ENCODE results near the gene TMEM117. TPM values are rescaled to one million over a fixed set of nuclear protein-coding genes. Genes with fewer than 3 reads are reported as not detected.
"Not testable (repeated sequence)": the region's sequence is repeated elsewhere in the genome, so short reads cannot be mapped to it uniquely, and the experiment has no call there.

TMEM117 gene
- polyA plus RNA-seq, 12 donors: 8.0 to 14.8 (median 11.1) TPM; not detected in 1

GRCh38 chr12:44377443-44378187 lies 541.7 kb downstream of the TMEM117 start:
- DNase-seq: peak; percentile 16

GRCh38 chr12:44379113-44379512 lies 543.2 kb downstream of the TMEM117 start:
- DNase-seq: not testable (repeated sequence)

GRCh38 chr12:44379831-44380230 lies 544.0 kb downstream of the TMEM117 start:
- no peak for DNase-seq

- DNase-seq: no peak
These were observed 545.0 kb downstream of the TMEM117 start for GRCh38 chr12:44380861-44381260.

- DNase-seq: no peak
These were observed 545.5 kb downstream of the TMEM117 start for GRCh38 chr12:44381341-44381740.

GRCh38 chr12:44384136-44384535 lies 548.3 kb downstream of the TMEM117 start:
- DNase-seq: no peak

- no peak for DNase-seq
These were observed 550.1 kb downstream of the TMEM117 start for GRCh38 chr12:44385964-44386363.

GRCh38 chr12:44387581-44387980 lies 551.7 kb downstream of the TMEM117 start:
- DNase-seq: no peak

GRCh38 chr12:44389038-44389437 lies 553.2 kb downstream of the TMEM117 start:
- DNase-seq: no peak

GRCh38 chr12:44389896-44390295 lies 554.0 kb downstream of the TMEM117 start:
- DNase-seq: no peak

GRCh38 chr12:44397631-44398030 lies 561.8 kb downstream of the TMEM117 start:
- no peak for DNase-seq

GRCh38 chr12:44403185-44403584 lies 567.3 kb downstream of the TMEM117 start:
- DNase-seq: no peak

- no peak for DNase-seq
These were observed 569.4 kb downstream of the TMEM117 start for GRCh38 chr12:44405297-44405696.

GRCh38 chr12:44422559-44422958 lies 586.7 kb downstream of the TMEM117 start:
- DNase-seq: no peak

- no peak for DNase-seq
These were observed 592.9 kb downstream of the TMEM117 start for GRCh38 chr12:44428825-44429224.

GRCh38 chr12:44431647-44432343 lies 595.9 kb downstream of the TMEM117 start:
- DNase-seq: no peak

- DNase-seq: no peak
These were observed 597.8 kb downstream of the TMEM117 start for GRCh38 chr12:44433659-44434058.

GRCh38 chr12:44436756-44437155 lies 600.9 kb downstream of the TMEM117 start:
- DNase-seq: no peak

Other genes with a start within 250 kb of the TMEM117 start
- 10 to 100 TPM in 2 of 12 donors, 1 to 10 TPM in 9, not detected in 1; 6.5 to 23.7 (median 9.1) TPM for gene PUS7L, start 77.3 kb upstream of the TMEM117 start, polyA plus RNA-seq (ENCODE audit: insufficient read length in 12 of 12)
- 10 to 100 TPM in 5 of 12 donors, 1 to 10 TPM in 6, not detected in 1; 5.5 to 13.6 (median 10.0) TPM for gene IRAK4, start 77.1 kb upstream of the TMEM117 start, polyA plus RNA-seq (ENCODE audit: insufficient read length in 12 of 12)
- 10 to 100 TPM in 11 of 12 donors, not detected in 1; 27.5 to 64.5 (median 38.3) TPM for gene TWF1, start 29.8 kb upstream of the TMEM117 start, polyA plus RNA-seq (ENCODE audit: insufficient read length in 12 of 12)

Data from muscle of arm (tissue), 12 donors.